Adipocyte (in vitro differentiated cells): ENCODE measurements around the gene ACP6.
A peak's percentile ranks its signal among the peaks of the same experiment; 100 is the strongest.

Experiments used
- DNase-seq: peaks from one replicate; pipeline ENCODE4 v3.0.0-alpha.2; 2015; ENCODE audit warnings: low read depth
- H3K27me3 ChIP-seq: replicated peaks from 2 replicates; pipeline ENCODE4 v1.7.0; 2013; ENCODE audit warnings: mild to moderate bottlenecking, low read length, moderate library complexity; ENCODE audit not compliant: control insufficient read depth, insufficient read depth
- H3K36me3 ChIP-seq: 2 replicates; pipeline ENCODE4 v1.7.0; 2013; ENCODE audit warnings: low read length, mild to moderate bottlenecking, moderate library complexity; ENCODE audit not compliant: control insufficient read depth, insufficient read depth, severe bottlenecking
- H3K4me1 ChIP-seq: 2 replicates; pipeline ENCODE4 v1.7.0; 2013; ENCODE audit warnings: mild to moderate bottlenecking, low read length, moderate library complexity; ENCODE audit not compliant: control insufficient read depth, insufficient read depth
- H3K4me3 ChIP-seq: 2 replicates; pipeline ENCODE4 v1.7.0; 2013; ENCODE audit warnings: mild to moderate bottlenecking, low read length, moderate library complexity
- H3K9ac ChIP-seq: 2 replicates; pipeline ENCODE4 v1.7.0; 2013; ENCODE audit warnings: mild to moderate bottlenecking, low read length, moderate library complexity
- H3K9me3 ChIP-seq: 2 replicates; pipeline ENCODE4 v1.7.0; 2013; ENCODE audit warnings: mild to moderate bottlenecking, low read length, moderate library complexity; ENCODE audit not compliant: control insufficient read depth

ACP6 gene

DNA sequence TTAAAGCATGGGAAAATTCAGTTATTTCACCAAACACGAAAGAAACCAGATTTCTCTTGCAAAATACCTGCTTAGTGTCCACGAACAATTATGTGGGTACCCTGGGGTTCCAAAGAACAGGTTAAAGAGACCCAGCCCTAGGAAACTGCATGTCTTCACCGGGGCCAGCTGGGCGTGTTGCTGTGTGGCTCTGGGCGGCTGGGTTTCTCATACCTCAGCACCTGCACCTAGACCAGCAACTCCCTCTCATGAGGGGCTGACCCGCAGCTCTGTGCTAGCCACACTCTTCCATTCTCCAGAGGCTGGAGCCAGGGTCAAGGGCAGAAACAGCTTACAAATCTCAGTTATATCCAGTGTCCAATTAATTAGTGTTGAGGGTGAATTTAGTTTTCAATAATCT lies 40.3 kb downstream of the ACP6 start:
- no peak for DNase-seq
- no peaks in the 10 kb centered on the region for H3K36me3 ChIP-seq
- H3K27me3 ChIP-seq: no peaks in the 10 kb centered on the region
- H3K4me3 ChIP-seq: no peak overlapping the region
- H3K4me1 ChIP-seq: peaks cover 8% of the 10 kb centered on the region
- H3K9ac ChIP-seq: no peak overlapping the region
- H3K9me3 ChIP-seq: no peaks in the 10 kb centered on the region

- H3K36me3 ChIP-seq: no peaks in the 10 kb centered on the region
- peaks cover 8% of the 10 kb centered on the region for H3K4me1 ChIP-seq
- H3K4me3 ChIP-seq: no peak overlapping the region
- H3K27me3 ChIP-seq: no peaks in the 10 kb centered on the region
- DNase-seq: no peak
- H3K9ac ChIP-seq: no peak overlapping the region
- no peaks in the 10 kb centered on the region for H3K9me3 ChIP-seq
Measured at GRCh38 chr1:147628441-147628840, 41.9 kb downstream of the ACP6 start.

DNA sequence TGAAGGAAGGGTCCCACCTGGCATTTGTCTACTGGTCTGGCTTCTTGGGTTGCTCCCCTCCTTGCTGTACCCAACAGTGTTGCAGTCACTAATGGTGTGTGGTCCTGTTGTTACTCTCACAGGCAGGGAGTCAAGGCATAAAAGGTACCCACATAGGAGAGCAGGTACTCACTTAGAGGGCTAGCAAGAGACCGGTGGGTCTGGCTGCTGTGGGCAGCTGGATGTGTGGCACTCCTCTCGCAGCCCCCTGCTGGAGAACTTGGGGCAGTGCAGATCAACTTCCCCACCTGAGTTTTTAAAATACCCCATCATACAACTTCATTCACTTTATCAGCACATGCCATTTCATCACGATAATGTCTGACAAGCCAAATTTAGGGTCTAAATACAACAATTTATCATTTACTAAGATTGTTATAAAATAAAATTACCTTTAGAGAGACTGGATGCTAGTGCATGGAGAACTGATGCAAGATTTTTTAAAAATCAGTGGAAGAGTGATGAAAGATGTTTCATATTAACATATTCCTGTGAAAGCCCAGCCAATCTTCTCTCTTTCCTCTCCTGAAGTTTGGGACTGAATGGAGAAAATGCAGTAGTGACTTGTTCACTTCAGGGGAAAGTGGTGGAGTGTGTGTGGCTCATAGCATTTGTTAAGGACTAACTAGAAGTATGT lies 42.8 kb downstream of the ACP6 start:
- DNase-seq: peak; percentile 75

GRCh38 chr1:147626739-147627138 lies 43.6 kb downstream of the ACP6 start:
- no peak overlapping the region for H3K4me3 ChIP-seq
- H3K9me3 ChIP-seq: no peaks in the 10 kb centered on the region
- no peak for DNase-seq
- no peaks in the 10 kb centered on the region for H3K36me3 ChIP-seq
- H3K27me3 ChIP-seq: no peaks in the 10 kb centered on the region
- H3K9ac ChIP-seq: no peak overlapping the region
- H3K4me1 ChIP-seq: peaks cover 8% of the 10 kb centered on the region

More for the DNA sequence above, 42.8 kb downstream of the ACP6 start:
- Histone ChIP-seq H3K4me3 (no peak overlapping the region), H3K27me3 (no peaks in the 10 kb centered on the region), H3K9ac (no peak overlapping the region), H3K36me3 (no peaks in the 10 kb centered on the region), H3K4me1 (peaks cover 8% of the 10 kb centered on the region), H3K9me3 (no peaks in the 10 kb centered on the region)

DNA sequence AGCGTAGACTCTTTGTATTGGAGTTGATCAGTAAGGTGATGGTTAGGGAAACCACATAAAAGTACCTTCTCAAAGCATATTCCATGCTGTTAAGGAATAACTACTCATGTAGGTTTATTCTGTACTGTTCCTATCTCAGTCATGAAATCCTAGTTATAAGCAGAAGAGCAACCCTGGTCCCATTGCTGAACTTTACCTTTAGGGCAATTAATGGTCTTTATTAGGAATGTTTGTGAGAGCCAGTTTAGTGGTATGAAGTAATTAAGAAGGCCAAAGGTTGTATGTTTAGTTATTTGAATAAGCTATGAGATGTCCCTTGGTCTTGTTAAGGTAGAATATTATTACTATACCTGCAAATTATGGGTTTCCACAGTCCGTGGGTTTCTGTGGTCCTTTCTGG lies 44.0 kb downstream of the ACP6 start:
- no peak for DNase-seq
- no peak overlapping the region for H3K9ac ChIP-seq
- no peaks in the 10 kb centered on the region for H3K9me3 ChIP-seq

GRCh38 chr1:147625362-147625995 lies 44.8 kb downstream of the ACP6 start:
- Histone ChIP-seq H3K9me3 (no peaks in the 10 kb centered on the region), H3K36me3 (peaks cover 11% of the 10 kb centered on the region), H3K4me3 (no peak overlapping the region), H3K4me1 (peaks cover 4% of the 10 kb centered on the region), H3K27me3 (no peaks in the 10 kb centered on the region), H3K9ac (no peak overlapping the region)
- no peak for DNase-seq

More for the DNA sequence above, 44.0 kb downstream of the ACP6 start:
- Histone ChIP-seq H3K4me3 (no peak overlapping the region), H3K36me3 (peaks cover 3% of the 10 kb centered on the region), H3K4me1 (peaks cover 8% of the 10 kb centered on the region), H3K27me3 (no peaks in the 10 kb centered on the region)

DNA sequence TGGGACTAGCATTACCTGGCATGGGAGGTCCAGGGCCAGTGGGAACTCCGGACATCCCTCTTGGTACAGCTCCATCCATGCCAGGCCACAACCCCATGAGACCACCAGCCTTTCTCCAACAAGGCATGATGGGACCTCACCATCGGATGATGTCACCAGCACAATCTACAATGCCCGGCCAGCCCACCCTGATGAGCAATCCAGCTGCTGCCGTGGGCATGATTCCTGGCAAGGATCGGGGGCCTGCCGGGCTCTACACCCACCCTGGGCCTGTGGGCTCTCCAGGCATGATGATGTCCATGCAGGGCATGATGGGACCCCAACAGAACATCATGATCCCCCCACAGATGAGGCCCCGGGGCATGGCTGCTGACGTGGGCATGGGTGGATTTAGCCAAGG lies 45.8 kb downstream of the ACP6 start:
- Histone ChIP-seq H3K36me3 (peaks cover 20% of the 10 kb centered on the region), H3K27me3 (no peaks in the 10 kb centered on the region), H3K9me3 (no peaks in the 10 kb centered on the region), H3K4me1 (no peaks in the 10 kb centered on the region), H3K9ac (no peak overlapping the region), H3K4me3 (no peak overlapping the region)
- DNase-seq: no peak

GRCh38 chr1:147624011-147624410 lies 46.3 kb downstream of the ACP6 start:
- H3K9me3 ChIP-seq: no peaks in the 10 kb centered on the region
- no peak overlapping the region for H3K4me3 ChIP-seq
- no peak for DNase-seq
- H3K4me1 ChIP-seq: no peaks in the 10 kb centered on the region
- H3K36me3 ChIP-seq: peaks cover 25% of the 10 kb centered on the region
- no peak overlapping the region for H3K9ac ChIP-seq
- no peaks in the 10 kb centered on the region for H3K27me3 ChIP-seq

DNA sequence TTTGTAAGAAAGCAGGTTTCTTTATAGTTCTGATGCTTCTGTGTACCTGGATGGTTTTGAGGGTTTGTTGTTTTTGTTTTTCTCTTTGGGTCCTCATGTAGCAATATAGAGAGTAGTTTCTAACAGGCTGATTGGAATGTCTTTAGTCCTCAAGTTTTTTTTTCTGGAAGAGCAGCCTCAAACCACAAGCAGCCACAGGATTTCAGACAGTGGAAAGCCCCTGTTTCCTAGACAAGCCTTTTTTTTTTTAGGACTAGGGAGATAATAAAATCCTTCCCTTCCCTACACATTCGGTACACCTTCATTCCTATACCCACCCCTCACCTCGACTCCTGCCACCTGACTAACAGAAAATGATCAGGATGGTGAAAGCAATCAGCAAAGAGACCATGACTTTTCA lies 47.6 kb downstream of the ACP6 start:
- Histone ChIP-seq H3K27me3 (no peaks in the 10 kb centered on the region), H3K9me3 (no peaks in the 10 kb centered on the region), H3K9ac (no peak overlapping the region), H3K4me3 (no peak overlapping the region), H3K4me1 (no peaks in the 10 kb centered on the region), H3K36me3 (peaks cover 38% of the 10 kb centered on the region)
- DNase-seq: peak; percentile 25

- H3K9me3 ChIP-seq: no peaks in the 10 kb centered on the region
- no peak overlapping the region for H3K4me3 ChIP-seq
- no peak for DNase-seq
- no peaks in the 10 kb centered on the region for H3K4me1 ChIP-seq
- H3K9ac ChIP-seq: no peak overlapping the region
- H3K36me3 ChIP-seq: peaks cover 57% of the 10 kb centered on the region
- no peaks in the 10 kb centered on the region for H3K27me3 ChIP-seq
Measured at GRCh38 chr1:147620543-147620942, 49.8 kb downstream of the ACP6 start.

GRCh38 chr1:147619741-147620140 lies 50.6 kb downstream of the ACP6 start:
- no peaks in the 10 kb centered on the region for H3K4me1 ChIP-seq
- peaks cover 61% of the 10 kb centered on the region for H3K36me3 ChIP-seq
- no peak overlapping the region for H3K9ac ChIP-seq
- no peak overlapping the region for H3K4me3 ChIP-seq
- DNase-seq: no peak
- no peaks in the 10 kb centered on the region for H3K27me3 ChIP-seq
- no peaks in the 10 kb centered on the region for H3K9me3 ChIP-seq

DNA sequence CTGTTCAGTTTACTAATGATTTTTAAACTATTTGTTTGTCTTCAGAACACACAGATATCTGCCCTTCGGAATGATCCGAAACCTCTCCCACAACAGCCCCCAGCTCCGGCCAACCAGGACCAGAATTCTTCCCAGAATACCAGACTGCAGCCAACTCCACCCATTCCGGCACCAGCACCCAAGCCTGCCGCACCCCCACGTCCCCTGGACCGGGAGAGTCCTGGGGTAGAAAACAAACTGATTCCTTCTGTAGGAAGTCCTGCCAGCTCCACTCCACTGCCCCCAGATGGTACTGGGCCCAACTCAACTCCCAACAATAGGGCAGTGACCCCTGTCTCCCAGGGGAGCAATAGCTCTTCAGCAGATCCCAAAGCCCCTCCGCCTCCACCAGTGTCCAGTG lies 51.6 kb downstream of the ACP6 start:
- DNase-seq: no peak
- Histone ChIP-seq H3K9me3 (no peaks in the 10 kb centered on the region), H3K9ac (no peak overlapping the region), H3K27me3 (no peaks in the 10 kb centered on the region), H3K4me3 (no peak overlapping the region), H3K4me1 (no peaks in the 10 kb centered on the region), H3K36me3 (peaks cover 69% of the 10 kb centered on the region)
